ENCODE measurements around the gene OR52N4.

OR52N4 gene

DNA sequence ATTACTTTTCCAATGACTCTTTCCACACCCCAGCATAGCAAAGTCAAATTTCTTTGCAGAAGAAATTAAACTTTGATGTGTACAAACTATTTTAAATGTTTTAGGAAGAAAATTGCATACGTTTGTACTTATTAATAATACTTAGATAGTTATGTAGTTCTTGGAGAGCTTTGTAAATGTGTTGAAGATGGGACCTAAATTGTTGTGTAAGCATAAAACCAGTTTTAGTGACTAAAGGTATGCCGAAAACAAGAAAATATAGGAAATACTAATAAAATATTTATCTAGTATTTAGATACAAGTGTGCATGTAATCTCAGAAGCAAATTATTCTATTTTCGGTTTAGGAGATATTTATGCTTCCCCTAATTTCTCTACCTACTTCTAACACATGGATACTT, 4.2 kb upstream of the OR52N4 start:
- ATAC-seq = no peak
- TF ChIP-seq ZNF8 (CRISPR knock-in tag; IDR thresholded peaks at IDR 0.05) = no peak
- TF ChIP-seq ISL1 (CRISPR knock-in tag; IDR thresholded peaks at IDR 0.05) = no peak
- no peak for TF ChIP-seq SNAI2 (CRISPR knock-in tag; IDR thresholded peaks at IDR 0.05)
- TF ChIP-seq ZFP30 (CRISPR knock-in tag; IDR thresholded peaks at IDR 0.05) = no peak
- TF ChIP-seq PPARA (CRISPR knock-in tag; IDR thresholded peaks at IDR 0.05; ENCODE audit: borderline replicate concordance) = no peak
- no peak for TF ChIP-seq ESRRG (CRISPR knock-in tag; IDR thresholded peaks at IDR 0.05)

DNA sequence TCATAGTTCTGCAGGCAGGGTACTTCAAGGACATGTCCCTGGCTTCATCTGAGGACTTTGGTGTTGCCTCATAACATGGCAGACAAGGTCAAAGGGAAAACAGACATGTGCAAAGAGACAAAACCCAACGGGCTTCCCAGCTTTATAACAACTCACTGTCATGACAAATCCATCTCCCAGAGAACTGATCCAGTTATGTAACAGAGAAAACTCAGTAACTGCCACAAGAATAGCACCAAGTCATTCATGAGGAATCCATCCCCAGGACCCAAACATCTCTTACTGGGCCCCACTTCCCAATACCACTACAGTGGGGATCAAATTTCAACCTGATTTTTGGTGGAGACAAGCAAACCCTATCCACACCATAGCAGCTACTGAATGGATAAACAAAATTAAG, 13.0 kb downstream of the OR52N4 start:
- ATAC-seq = no peak
- TF ChIP-seq ISL1 (CRISPR knock-in tag; IDR thresholded peaks at IDR 0.05) = no peak
- no peak for TF ChIP-seq ZNF8 (CRISPR knock-in tag; IDR thresholded peaks at IDR 0.05)
- no peak for TF ChIP-seq GLIS3 (CRISPR knock-in tag; IDR thresholded peaks at IDR 0.05)
- TF ChIP-seq, protein P1, sequence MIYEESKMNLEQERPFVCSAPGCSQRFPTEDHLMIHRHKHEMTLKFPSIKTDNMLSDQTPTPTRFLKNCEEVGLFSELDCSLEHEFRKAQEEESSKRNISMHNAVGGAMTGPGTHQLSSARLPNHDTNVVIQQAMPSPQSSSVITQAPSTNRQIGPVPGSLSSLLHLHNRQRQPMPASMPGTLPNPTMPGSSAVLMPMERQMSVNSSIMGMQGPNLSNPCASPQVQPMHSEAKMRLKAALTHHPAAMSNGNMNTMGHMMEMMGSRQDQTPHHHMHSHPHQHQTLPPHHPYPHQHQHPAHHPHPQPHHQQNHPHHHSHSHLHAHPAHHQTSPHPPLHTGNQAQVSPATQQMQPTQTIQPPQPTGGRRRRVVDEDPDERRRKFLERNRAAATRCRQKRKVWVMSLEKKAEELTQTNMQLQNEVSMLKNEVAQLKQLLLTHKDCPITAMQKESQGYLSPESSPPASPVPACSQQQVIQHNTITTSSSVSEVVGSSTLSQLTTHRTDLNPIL (CRISPR knock-in tag; IDR thresholded peaks at IDR 0.05; ENCODE audit: low read depth) = no peak
- TF ChIP-seq CSRNP3 (CRISPR knock-in tag; IDR thresholded peaks at IDR 0.05) = no peak
- TF ChIP-seq SNAI2 (CRISPR knock-in tag; IDR thresholded peaks at IDR 0.05) = no peak
- TF ChIP-seq ZC3H10 (CRISPR knock-in tag; IDR thresholded peaks at IDR 0.05) = no peak

GRCh38 chr11:5783255-5783654, 29.2 kb downstream of the OR52N4 start, which contains the start of gene OR52N5:
OR52N5 (minus strand) TSS chr11:5783355; CDS start chr11:5778634, 4,721 bp downstream.
- no peak for TF ChIP-seq BACH2 (CRISPR knock-in tag; IDR thresholded peaks at IDR 0.05; ENCODE audit: borderline replicate concordance)
- no peak for ATAC-seq

DNA sequence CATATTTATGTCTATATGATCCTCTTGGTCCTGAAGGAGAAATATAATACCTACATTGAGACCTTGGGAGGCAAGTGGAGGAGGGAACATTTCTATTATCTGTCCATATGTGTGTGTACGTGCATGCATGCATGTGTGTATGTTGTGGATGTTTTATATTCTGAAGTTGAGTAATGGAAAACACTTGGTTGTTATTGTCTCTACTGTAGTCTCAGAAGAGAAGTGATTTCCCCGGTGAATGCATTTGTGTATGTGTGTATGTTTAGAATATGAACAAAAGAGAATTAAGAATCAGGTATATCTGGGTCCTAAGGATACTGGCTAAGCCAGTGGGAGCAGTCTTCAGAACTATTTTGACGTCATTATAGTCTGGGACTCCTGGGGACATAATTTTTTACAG, 37.1 kb downstream of the OR52N4 start, which contains the start of gene OR52N1:
Gene OR52N1, minus strand, starts transcription at position 101 of the 400 bp plus-strand sequence. CDS start 2,449 bp downstream, outside the sequence.
- no peak for ATAC-seq
- TF ChIP-seq BACH2 (CRISPR knock-in tag; IDR thresholded peaks at IDR 0.05; ENCODE audit: borderline replicate concordance) (no peak), TCF4 (CRISPR knock-in tag; IDR thresholded peaks at IDR 0.05; ENCODE audit: borderline replicate concordance) (no peak), GLIS3 (CRISPR knock-in tag; IDR thresholded peaks at IDR 0.05) (no peak), ZNF70 (CRISPR knock-in tag; IDR thresholded peaks at IDR 0.05) (no peak), RARB (CRISPR knock-in tag; IDR thresholded peaks at IDR 0.05) (no peak), ZC3H10 (CRISPR knock-in tag; IDR thresholded peaks at IDR 0.05) (no peak), PPARA (CRISPR knock-in tag; IDR thresholded peaks at IDR 0.05; ENCODE audit: borderline replicate concordance) (no peak)
- TF ChIP-seq, protein P2, sequence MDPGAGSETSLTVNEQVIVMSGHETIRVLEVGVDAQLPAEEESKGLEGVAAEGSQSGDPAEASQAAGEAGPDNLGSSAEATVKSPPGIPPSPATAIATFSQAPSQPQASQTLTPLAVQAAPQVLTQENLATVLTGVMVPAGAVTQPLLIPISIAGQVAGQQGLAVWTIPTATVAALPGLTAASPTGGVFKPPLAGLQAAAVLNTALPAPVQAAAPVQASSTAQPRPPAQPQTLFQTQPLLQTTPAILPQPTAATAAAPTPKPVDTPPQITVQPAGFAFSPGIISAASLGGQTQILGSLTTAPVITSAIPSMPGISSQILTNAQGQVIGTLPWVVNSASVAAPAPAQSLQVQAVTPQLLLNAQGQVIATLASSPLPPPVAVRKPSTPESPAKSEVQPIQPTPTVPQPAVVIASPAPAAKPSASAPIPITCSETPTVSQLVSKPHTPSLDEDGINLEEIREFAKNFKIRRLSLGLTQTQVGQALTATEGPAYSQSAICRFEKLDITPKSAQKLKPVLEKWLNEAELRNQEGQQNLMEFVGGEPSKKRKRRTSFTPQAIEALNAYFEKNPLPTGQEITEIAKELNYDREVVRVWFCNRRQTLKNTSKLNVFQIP (CRISPR knock-in tag; IDR thresholded peaks at IDR 0.05; ENCODE audit: borderline replicate concordance, low read depth) = no peak
- TF ChIP-seq, protein P3, sequence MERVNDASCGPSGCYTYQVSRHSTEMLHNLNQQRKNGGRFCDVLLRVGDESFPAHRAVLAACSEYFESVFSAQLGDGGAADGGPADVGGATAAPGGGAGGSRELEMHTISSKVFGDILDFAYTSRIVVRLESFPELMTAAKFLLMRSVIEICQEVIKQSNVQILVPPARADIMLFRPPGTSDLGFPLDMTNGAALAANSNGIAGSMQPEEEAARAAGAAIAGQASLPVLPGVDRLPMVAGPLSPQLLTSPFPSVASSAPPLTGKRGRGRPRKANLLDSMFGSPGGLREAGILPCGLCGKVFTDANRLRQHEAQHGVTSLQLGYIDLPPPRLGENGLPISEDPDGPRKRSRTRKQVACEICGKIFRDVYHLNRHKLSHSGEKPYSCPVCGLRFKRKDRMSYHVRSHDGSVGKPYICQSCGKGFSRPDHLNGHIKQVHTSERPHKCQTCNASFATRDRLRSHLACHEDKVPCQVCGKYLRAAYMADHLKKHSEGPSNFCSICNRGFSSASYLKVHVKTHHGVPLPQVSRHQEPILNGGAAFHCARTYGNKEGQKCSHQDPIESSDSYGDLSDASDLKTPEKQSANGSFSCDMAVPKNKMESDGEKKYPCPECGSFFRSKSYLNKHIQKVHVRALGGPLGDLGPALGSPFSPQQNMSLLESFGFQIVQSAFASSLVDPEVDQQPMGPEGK (CRISPR knock-in tag; IDR thresholded peaks at IDR 0.05; ENCODE audit: borderline replicate concordance) = no peak

- TF ChIP-seq CSRNP3 (CRISPR knock-in tag; IDR thresholded peaks at IDR 0.05) (no peak), ESRRG (CRISPR knock-in tag; IDR thresholded peaks at IDR 0.05) (no peak), GLIS3 (CRISPR knock-in tag; IDR thresholded peaks at IDR 0.05) (no peak), ARNTL (CRISPR knock-in tag; IDR thresholded peaks at IDR 0.05; ENCODE audit: borderline replicate concordance, low read depth) (no peak), ZFP3 (CRISPR knock-in tag; IDR thresholded peaks at IDR 0.05) (no peak), ZFP30 (CRISPR knock-in tag; IDR thresholded peaks at IDR 0.05) (no peak), OSR1 (CRISPR knock-in tag; IDR thresholded peaks at IDR 0.05) (no peak), ZNF70 (CRISPR knock-in tag; IDR thresholded peaks at IDR 0.05) (no peak), BACH2 (CRISPR knock-in tag; IDR thresholded peaks at IDR 0.05; ENCODE audit: borderline replicate concordance) (no peak), SNAI2 (CRISPR knock-in tag; IDR thresholded peaks at IDR 0.05) (no peak), ZNF565 (CRISPR knock-in tag; conservative IDR thresholded peaks at IDR 0.05; ENCODE audit: low read depth) (no peak)
- TF ChIP-seq, protein P1 (CRISPR knock-in tag; IDR thresholded peaks at IDR 0.05; ENCODE audit: low read depth) = no peak
- TF ChIP-seq, protein P3 (CRISPR knock-in tag; IDR thresholded peaks at IDR 0.05; ENCODE audit: borderline replicate concordance) = no peak
- TF ChIP-seq, protein P2 (CRISPR knock-in tag; IDR thresholded peaks at IDR 0.05; ENCODE audit: borderline replicate concordance, low read depth) = no peak
- ATAC-seq = no peak
Observed at GRCh38 chr11:5796541-5796940, 42.5 kb downstream of the OR52N4 start.

Data from SK-N-SH treated with all-trans-retinoic acid at 6 μM for 48 hours (cell line).